Mononuclear cell (primary cell): ENCODE data around the gene CALML3. TPM values are rescaled to one million over a fixed set of nuclear protein-coding genes. Genes with fewer than 3 reads are reported as not detected.

Experiments used
- H3K27me3 ChIP-seq: 2 replicates; pipeline ENCODE4 v1.6.0; 2011; ENCODE audit warnings: low read length, control low read depth; ENCODE audit not compliant: insufficient read depth
- H3K4me1 ChIP-seq: 2 replicates; pipeline ENCODE4 v1.5.1; 2011; ENCODE audit warnings: mild to moderate bottlenecking, low read length, control low read depth; ENCODE audit not compliant: insufficient read depth
- H3K4me3 ChIP-seq: 2 replicates; pipeline ENCODE4 v1.5.1; 2011; ENCODE audit warnings: mild to moderate bottlenecking, low read length, moderate library complexity
- H3K9me3 ChIP-seq: 2 replicates; pipeline ENCODE4 v1.5.1; 2011; ENCODE audit warnings: low read depth, mild to moderate bottlenecking, control low read depth, low read length
- total RNA-seq: library from RNA; depleted of rRNA; stranded (reverse); fragments of >200 nt; gene quantifications from one replicate; pipeline ENCODE4 v1.2.3, GENCODE V29; 2012

CALML3 gene
- total RNA-seq, 1 donor: not detected

DNA sequence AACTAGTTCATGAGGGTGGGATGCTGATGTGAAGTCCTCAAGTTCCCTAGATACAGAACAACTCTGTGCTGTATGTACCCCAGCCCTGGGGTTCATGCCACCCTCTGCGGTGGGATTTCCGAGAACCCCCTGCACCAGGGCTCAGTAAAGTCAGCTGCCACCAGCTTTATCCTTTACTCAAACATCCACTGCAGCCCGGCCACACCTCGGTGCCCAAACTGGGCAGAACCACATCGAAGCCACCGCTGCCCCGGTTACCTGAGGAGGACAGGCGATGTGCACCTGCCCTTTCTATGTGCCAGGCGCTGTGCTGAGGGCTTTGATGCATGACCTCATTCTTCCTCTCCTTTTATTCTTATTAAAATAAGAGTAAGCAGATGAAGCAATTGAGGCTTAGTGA lies 15.5 kb upstream of the CALML3 start:
- H3K9me3 ChIP-seq: no peaks in the 10 kb centered on the region
- no peak overlapping the region for H3K4me3 ChIP-seq
- H3K27me3 ChIP-seq: no peaks in the 10 kb centered on the region
- H3K4me1 ChIP-seq: no peaks in the 10 kb centered on the region

DNA sequence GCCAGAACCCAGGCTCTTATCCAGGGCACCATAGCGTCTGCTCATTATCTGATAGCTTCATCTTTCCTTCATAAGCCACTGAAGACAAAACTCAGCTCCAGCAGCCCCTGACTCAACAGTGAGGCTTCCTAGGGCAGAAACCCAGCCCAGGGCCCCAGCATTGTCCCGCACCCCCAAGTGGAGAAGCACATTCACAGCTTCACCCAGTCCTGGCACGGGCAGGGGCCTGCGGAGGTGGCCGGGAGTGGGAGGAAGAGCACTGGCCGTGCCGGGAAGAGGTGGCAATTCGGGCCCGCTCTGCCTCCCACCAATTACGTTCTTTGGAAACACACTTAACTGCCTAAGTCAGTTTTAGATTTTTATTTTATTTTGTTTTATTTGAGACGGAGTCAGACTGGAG lies 15.1 kb upstream of the CALML3 start:
- Histone ChIP-seq H3K4me1 (no peaks in the 10 kb centered on the region), H3K27me3 (no peaks in the 10 kb centered on the region), H3K9me3 (no peaks in the 10 kb centered on the region), H3K4me3 (no peak overlapping the region)

DNA sequence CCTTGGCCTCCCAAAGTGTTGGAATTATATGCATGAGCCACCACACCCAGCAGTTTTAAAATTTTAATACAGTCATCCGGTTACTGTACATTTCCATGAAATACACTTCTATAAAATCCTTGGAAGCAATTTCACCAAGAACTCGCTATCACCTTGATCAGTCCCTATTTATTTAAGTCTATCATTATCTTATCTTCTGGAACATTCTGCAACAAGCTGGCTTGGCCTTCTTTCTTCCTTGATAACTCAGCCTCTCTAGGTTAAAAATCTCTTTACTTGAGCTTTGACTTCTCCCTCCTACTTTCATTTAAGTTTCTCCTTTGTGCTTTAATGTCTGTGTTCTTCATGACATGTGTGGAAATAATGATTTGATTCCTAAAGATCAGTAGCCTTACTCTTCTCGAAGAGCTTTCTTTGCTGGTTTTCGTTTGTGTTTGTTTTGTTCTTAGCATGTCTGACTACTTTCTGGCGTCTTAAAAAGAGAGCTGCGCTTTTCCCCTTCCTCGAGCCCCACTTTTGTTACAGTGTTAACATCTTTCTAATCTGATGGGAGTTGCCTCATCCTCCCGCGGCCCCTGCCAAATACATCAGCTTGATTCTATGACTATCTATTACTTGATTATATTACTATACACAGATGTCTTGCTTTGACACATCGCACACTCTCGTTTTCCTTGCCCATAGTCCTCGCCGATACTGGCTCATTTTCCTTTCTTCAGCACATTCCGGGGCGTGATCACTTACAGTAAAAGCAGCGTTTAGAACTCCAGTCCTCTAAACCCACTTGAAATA lies 14.3 kb upstream of the CALML3 start:
- Histone ChIP-seq H3K27me3 (no peaks in the 10 kb centered on the region), H3K9me3 (no peaks in the 10 kb centered on the region)

DNA sequence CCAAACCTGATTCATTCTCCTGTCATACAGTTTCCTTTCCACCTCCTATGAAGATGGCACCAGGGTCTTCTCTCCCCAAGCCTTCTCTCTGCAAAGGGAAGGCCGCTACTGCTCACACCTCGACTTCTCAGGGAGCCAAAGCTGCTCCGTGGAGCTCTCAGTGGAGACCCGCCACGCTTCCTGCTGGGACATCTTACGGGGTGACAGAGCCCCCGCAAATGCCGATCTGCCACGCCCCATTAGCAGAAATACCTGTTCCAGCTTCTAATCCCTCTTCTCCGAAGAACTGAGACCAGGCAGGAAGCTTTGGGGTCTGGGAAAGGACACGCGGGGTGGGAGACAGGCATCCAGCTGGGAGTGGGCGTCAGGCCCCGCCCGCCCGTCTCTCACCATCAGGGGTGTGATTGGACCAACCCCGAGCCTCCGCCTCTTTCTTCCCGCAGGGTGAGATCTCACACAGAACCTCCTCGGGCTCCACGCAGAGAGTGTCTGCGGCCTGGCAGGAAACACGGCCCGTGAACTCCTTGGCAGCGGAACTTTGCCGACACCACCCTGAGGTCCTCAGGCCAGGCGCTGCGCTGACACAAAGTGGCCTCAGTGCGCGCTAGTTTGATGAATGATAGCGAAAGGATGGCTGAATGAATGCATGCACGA lies 13.4 kb upstream of the CALML3 start:
- no peaks in the 10 kb centered on the region for H3K9me3 ChIP-seq
- H3K4me1 ChIP-seq: no peaks in the 10 kb centered on the region
- no peaks in the 10 kb centered on the region for H3K27me3 ChIP-seq
- no peak overlapping the region for H3K4me3 ChIP-seq

More for the DNA sequence above, 14.3 kb upstream of the CALML3 start:
- Histone ChIP-seq H3K4me1 (no peaks in the 10 kb centered on the region), H3K4me3 (no peak overlapping the region)

DNA sequence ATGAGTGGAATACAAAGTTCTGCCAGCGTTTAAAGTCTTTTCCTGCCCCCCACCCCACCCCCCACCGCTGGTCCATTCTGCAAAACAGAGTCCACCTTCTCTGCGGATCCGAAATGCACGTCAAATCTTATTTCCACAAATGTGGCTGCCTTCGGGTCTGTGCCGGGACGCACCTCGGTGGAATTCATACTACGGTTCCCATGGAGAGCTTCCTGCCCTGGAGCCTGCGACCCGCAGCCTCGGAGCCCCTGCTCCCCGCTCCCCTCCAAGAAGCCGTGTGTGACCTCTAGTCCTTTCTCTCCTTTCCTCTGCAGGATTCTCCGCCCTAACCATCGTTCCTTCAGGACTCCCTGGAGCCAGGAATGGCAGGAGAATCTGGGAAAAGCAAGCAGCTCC lies 12.9 kb upstream of the CALML3 start:
- H3K9me3 ChIP-seq: no peaks in the 10 kb centered on the region
- no peak overlapping the region for H3K4me3 ChIP-seq
- no peaks in the 10 kb centered on the region for H3K27me3 ChIP-seq
- no peaks in the 10 kb centered on the region for H3K4me1 ChIP-seq

DNA sequence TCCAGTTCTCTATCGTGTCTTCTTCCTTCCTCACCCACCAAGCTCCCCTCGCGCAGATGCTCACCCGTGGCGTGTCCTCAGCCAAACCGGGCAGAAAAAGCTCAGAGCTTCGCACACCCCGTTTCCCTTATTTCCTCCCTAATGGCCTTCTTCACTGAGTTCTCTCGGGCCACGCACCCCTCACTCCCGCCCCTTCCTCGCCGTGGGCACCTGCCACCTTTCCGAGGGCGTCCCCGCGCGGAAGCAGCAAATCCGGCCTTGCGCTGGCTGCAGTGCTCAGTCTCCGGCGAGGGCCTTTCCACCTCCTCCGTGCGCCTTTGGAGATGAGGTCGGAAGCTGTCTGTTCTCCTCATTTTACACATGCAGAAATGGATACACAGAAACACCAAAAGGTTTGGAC lies 12.4 kb upstream of the CALML3 start:
- H3K4me3 ChIP-seq: no peak overlapping the region
- H3K27me3 ChIP-seq: no peaks in the 10 kb centered on the region
- no peaks in the 10 kb centered on the region for H3K4me1 ChIP-seq
- H3K9me3 ChIP-seq: no peaks in the 10 kb centered on the region

DNA sequence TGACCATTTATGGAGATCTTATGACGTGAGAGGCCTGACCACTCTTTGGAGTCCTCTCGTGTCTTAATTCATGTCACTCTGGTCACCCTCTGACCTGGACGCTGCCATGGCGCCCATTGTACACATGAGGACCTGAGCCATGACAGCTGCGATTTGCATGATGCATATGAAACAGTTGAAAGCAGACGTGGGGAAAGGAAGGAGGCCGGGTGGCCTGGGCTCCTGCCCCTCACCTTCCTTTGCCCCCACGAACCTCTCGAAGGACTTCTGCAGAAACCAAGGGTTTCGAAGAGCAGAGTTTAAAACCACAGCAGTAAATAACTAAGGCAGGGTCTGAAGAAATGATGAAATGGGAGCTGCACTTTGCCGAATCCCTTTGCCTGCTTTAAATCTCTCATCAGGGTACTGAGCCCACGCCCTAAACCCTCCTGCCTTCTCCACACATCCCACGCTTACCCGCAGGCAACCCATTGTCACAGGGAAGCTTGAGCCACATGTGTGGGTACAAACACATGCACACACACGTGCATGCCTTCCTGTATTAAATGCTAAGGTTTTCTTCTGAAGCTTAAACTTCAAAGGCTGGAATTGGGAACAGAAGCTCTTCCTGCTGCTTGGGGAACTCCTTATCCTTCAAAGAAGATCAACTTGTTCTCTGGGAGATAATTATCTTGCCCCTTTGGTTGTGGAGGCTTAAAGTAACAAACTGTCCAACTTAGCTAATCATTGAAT lies 11.7 kb upstream of the CALML3 start:
- Histone ChIP-seq H3K27me3 (no peaks in the 10 kb centered on the region), H3K9me3 (no peaks in the 10 kb centered on the region), H3K4me1 (no peaks in the 10 kb centered on the region), H3K4me3 (no peak overlapping the region)

DNA sequence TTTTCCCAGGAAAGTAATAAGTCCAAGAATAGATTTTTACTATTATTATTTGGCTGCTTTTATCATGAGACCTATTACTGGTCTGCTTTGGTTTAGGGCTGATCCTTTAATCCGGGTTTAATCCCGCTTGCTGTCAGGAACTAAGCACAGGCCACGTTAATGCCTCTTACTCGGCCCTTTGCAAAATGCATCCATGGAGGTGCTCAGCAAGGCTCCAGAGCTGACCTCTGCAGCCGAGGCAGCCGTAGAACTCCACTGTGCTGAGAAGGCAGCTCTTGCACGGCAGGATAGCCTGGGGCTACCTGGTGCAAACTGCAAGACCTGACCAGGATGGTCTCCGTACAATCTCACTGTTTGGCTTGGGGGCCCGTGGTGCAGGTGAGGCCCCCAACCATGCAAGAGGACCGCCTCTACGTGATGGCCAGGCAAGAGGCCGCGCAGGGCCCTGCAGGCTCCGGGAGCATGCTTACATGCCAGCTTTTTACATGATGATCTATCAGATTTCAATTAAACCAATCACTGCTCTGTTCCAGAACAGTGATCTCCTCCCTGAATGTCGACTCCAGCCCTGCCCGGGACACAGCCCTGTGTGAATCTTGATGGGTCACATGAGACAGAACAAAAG lies 10.4 kb upstream of the CALML3 start:
- H3K27me3 ChIP-seq: no peaks in the 10 kb centered on the region
- no peak overlapping the region for H3K4me3 ChIP-seq
- no peaks in the 10 kb centered on the region for H3K9me3 ChIP-seq
- no peaks in the 10 kb centered on the region for H3K4me1 ChIP-seq

DNA sequence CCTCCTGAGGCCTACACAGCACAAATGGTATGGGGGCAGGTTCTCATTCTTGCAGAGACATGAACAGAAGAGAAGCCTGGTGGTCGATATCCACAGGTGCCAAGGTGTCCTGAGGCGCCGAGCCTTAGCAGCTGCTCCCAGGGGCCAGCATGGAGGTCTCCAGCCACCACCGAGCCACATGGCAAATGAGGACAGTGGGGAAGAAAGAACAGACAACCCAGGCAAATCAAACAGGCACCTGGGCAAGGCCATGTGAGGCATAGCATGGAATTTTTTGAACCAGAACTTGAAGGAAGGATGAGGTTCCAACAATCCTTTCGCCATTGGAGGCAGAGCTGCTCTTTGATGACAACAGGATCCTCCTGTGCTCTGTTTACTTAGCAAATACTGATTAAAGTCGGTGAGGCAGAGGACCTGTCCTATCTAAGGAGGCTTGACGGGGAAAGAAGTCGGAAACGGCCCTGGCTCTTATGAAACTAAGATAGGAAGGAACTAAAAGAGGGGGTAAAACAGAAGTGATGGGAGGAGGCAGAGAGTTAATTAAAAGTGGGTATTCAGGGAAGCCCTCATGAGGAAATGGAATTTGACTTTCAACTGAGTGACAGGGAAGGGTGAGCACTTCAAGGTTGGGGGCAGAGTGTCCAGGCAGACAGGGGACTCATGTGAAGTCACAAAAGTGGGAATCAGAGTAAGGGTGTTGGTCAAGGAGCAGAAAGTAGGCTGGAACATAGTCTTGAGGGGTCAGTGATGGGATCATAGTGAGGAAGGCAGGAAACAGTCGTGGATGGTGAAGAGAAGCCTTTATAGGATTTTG lies 8.6 kb upstream of the CALML3 start:
- H3K9me3 ChIP-seq: no peaks in the 10 kb centered on the region
- H3K4me1 ChIP-seq: no peaks in the 10 kb centered on the region
- H3K27me3 ChIP-seq: no peaks in the 10 kb centered on the region
- H3K4me3 ChIP-seq: no peak overlapping the region

DNA sequence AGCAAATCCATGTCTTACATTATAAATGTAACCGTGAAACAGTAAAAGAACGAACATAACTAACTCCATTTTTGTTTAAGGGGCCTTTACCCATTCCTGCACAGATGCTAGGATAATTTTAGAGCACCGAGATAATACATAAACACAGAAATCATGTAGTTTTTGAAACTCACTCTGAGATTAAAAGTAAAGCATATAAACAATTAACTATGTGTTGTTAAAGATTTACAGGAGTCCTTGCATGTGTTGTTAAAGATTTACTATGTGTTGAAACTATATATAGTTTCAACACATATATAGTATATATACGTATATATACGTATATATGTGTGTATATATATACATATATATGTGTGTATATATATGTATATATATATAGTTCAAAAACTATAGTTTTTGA lies 7.2 kb upstream of the CALML3 start:
- H3K4me1 ChIP-seq: no peaks in the 10 kb centered on the region
- no peak overlapping the region for H3K4me3 ChIP-seq

DNA sequence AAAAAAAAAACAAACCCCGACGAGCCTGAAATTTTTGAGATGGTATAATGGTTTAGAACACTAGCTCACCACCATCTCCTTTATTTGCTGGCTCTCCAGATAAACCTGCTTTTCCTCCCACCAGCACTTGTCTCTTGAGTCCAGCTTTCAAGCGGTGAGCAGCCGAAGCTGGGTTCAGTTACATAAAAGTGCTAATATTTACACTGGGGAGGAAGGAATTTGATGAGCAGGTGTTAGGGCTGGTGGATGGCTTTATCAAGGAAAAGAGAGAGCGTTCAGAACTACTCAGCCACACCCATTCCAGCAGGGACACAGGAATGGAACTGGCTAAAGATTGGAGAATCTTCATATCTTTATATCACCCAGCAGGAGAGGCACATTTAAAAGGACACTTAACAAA lies 6.6 kb upstream of the CALML3 start:
- Histone ChIP-seq H3K4me3 (no peak overlapping the region), H3K4me1 (no peaks in the 10 kb centered on the region), H3K27me3 (no peaks in the 10 kb centered on the region), H3K9me3 (no peaks in the 10 kb centered on the region)

More for the DNA sequence above, 7.2 kb upstream of the CALML3 start:
- no peaks in the 10 kb centered on the region for H3K9me3 ChIP-seq
- no peaks in the 10 kb centered on the region for H3K27me3 ChIP-seq

DNA sequence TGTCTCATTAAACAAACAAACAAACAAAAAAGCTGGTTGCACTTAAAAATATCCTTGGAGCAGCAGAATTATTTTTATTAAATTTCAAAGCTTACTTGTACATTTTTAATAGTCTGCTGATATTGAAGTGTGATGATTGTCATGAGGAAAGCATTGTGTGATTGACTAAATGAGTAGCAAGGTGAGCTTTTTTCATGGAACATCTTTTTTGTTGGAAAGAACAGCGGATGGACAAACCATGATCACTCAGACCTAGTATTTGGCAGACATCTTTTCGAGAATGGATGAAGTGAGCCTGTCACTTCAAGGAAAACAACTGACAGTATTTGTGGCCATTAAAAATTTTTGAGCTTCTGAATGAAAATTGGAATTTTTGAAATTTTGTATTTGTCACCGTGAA lies 5.7 kb upstream of the CALML3 start:
- H3K27me3 ChIP-seq: no peaks in the 10 kb centered on the region
- H3K4me3 ChIP-seq: no peak overlapping the region
- H3K4me1 ChIP-seq: no peaks in the 10 kb centered on the region
- no peaks in the 10 kb centered on the region for H3K9me3 ChIP-seq

DNA sequence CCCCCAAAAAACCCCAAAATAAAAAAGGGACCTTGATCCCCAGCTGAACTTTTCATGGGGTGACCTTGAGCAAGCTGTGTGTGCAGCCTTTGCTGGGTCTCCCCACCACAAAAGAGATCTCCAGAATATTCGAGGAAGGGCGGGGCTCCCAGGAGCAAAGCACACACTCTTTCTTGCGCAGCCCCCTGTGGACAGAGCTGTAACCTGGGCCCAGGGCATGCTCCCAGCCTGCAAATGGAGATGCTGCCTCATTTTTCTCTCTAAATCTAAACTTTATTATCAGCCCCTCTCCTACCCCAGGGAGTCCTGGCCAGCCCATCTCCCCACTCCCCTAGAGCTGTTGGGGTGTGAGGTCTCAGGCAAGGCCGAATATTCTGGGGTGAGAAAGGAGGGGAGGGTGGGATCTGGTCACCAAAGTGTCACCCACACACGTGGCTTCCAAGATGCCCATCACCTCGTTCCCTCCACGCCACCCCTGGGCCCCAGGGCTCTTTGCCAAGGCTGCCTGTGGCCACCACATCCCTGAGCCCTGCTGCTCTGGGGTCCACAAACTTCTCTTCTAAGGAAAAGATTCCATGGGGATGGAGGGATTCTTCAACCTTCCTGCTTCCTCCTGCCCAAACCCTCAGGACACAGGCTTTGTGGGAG lies 1.7 kb upstream of the CALML3 start:
- no peaks in the 10 kb centered on the region for H3K27me3 ChIP-seq
- H3K4me3 ChIP-seq: no peak overlapping the region
- no peaks in the 10 kb centered on the region for H3K4me1 ChIP-seq

More for the DNA sequence above, 1.7 kb upstream of the CALML3 start:
- no peaks in the 10 kb centered on the region for H3K9me3 ChIP-seq
